ENCODE results near the gene HIP1R.

- TF ChIP-seq CTCF (IDR thresholded peaks at IDR 0.05) (no peak), POLR2A (IDR thresholded peaks at IDR 0.05) (no peak)
Observed at GRCh38 chr12:122896662-122897061, 61.4 kb downstream of the HIP1R start.

Measured in thyroid gland (tissue), 4 donors.